ENCODE data around the gene PTPRS. TPM values are rescaled to one million over a fixed set of nuclear protein-coding genes. Genes with fewer than 3 reads are reported as not detected.

The PTPRS gene
- total RNA-seq, 1 experiment from 2014 or later = 22.2 TPM

GRCh38 chr19:5360003-5360780, 19.6 kb upstream of the PTPRS start:
- no peaks in the 10 kb centered on the region for H3K9me3 ChIP-seq (replicated peaks)
- no peaks in the 10 kb centered on the region for H3K4me1 ChIP-seq
- no peak for DNase-seq
- H3K36me3 ChIP-seq = no peaks in the 10 kb centered on the region
- H3K4me3 ChIP-seq = no peak overlapping the region
- H3K27ac ChIP-seq = no peak overlapping the region
- H3K27me3 ChIP-seq = no peaks in the 10 kb centered on the region; the same call in 1 of the 2 replicates

DNA sequence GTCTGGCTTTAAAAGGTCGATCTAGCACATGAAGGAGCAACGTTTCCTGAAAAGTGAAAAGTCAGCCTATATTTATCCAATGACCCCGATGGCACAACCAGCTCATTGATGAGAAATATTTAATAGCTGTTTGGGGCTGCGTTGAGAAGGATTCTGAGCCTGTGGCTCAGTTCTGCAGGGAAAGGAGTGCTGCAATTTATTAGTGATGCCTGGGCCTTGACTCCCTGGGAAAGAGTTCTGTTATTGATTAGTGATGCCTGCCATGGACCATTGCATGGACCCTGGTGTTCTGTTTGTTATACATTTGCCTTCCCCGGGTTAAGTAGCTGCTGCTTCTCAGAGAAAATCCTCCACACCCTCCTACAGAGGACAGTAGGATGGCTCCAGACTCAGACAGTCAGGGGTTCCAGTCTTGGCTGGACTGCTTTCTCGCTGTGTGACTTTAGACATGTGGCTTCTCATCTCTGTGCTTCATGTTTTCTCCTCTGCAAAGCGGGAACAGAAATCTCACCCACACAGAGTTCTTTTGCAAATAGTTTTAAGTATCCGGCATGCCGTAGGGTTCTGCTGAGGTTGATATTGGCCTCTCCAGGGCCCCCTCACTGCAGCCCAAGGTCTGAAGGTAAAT, 17.7 kb upstream of the PTPRS start:
- Histone ChIP-seq H3K27me3 (no peaks in the 10 kb centered on the region; the same call in 1 of the 2 replicates), H3K36me3 (no peaks in the 10 kb centered on the region), H3K4me1 (no peaks in the 10 kb centered on the region), H3K4me3 (no peak overlapping the region), H3K9me3 (replicated peaks) (no peaks in the 10 kb centered on the region), H3K27ac (no peak overlapping the region)
- DNase-seq = peak in 1 of 2 experiments; percentile 51

DNA sequence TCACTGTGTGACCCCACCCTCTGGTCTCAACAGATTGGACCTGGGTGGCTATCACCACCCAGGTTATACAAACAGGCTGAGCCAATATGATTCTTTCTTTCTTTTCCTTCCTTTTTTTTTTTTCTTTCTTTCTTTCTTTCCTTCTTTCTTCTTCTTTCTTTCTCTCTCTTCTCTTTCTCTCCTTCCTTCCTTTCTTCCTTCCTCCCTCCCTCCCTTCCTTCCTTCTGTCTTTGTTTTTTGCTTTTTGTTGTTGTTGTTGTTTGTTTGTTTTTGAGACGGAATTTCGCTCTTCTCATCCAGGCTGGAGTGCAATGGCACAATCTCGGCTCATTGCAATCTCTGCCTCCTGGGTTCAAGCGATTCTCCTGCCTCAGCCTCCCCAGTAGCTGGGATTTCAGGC, 17.0 kb upstream of the PTPRS start:
- Histone ChIP-seq H3K9me3 (replicated peaks) (no peaks in the 10 kb centered on the region), H3K36me3 (no peaks in the 10 kb centered on the region), H3K4me1 (no peaks in the 10 kb centered on the region), H3K27me3 (no peaks in the 10 kb centered on the region; the same call in 1 of the 2 replicates), H3K4me3 (no peak overlapping the region), H3K27ac (no peak overlapping the region)
- no peak for DNase-seq

GRCh38 chr19:5356918-5357317, 16.3 kb upstream of the PTPRS start:
- H3K27me3 ChIP-seq = no peaks in the 10 kb centered on the region; the same call in 1 of the 2 replicates
- DNase-seq = no peak
- no peak overlapping the region for H3K27ac ChIP-seq
- no peak overlapping the region for H3K4me3 ChIP-seq
- H3K9me3 ChIP-seq (replicated peaks) = no peaks in the 10 kb centered on the region
- no peaks in the 10 kb centered on the region for H3K36me3 ChIP-seq
- no peaks in the 10 kb centered on the region for H3K4me1 ChIP-seq

DNA sequence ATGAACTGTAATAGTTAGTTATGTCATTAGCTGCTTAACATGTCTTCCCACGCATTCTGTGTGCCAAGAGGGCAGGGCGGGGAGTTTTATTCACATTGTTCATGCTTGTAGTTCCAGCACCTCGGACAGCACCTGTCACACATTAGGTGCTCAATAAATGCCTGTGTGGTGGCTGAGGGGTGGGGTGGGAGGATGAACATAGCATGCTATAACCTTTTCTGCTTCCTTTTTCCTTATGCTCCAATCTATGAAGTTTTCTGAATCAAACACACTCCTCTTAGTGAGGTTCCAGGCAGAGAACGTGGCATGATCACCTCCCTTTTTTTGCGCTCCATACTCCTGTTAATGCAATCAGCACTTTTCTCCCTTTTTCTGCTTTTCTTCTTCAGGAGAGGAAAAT, 15.8 kb upstream of the PTPRS start:
- Histone ChIP-seq H3K27ac (no peak overlapping the region), H3K27me3 (no peaks in the 10 kb centered on the region; the same call in 1 of the 2 replicates), H3K9me3 (replicated peaks) (no peaks in the 10 kb centered on the region), H3K36me3 (no peaks in the 10 kb centered on the region), H3K4me3 (no peak overlapping the region), H3K4me1 (no peaks in the 10 kb centered on the region)
- no peak for DNase-seq

- Histone ChIP-seq H3K27me3 (no peaks in the 10 kb centered on the region; the same call in 1 of the 2 replicates), H3K9me3 (replicated peaks) (no peaks in the 10 kb centered on the region), H3K36me3 (no peaks in the 10 kb centered on the region), H3K4me1 (no peaks in the 10 kb centered on the region), H3K27ac (no peak overlapping the region), H3K4me3 (no peak overlapping the region)
- no peak for DNase-seq
These were observed 15.1 kb upstream of the PTPRS start for GRCh38 chr19:5355693-5356092.

GRCh38 chr19:5355076-5355475, 14.5 kb upstream of the PTPRS start:
- DNase-seq = no peak
- H3K4me1 ChIP-seq = no peaks in the 10 kb centered on the region
- no peak overlapping the region for H3K27ac ChIP-seq
- no peak overlapping the region for H3K4me3 ChIP-seq
- H3K27me3 ChIP-seq = no peaks in the 10 kb centered on the region; the same call in 1 of the 2 replicates
- H3K36me3 ChIP-seq = no peaks in the 10 kb centered on the region
- no peaks in the 10 kb centered on the region for H3K9me3 ChIP-seq (replicated peaks)

- no peak overlapping the region for H3K27ac ChIP-seq
- no peaks in the 10 kb centered on the region; the same call in 1 of the 2 replicates for H3K27me3 ChIP-seq
- no peak overlapping the region for H3K4me3 ChIP-seq
- H3K9me3 ChIP-seq (replicated peaks) = no peaks in the 10 kb centered on the region
- DNase-seq = peak; percentile 40 to 44
- H3K4me1 ChIP-seq = no peaks in the 10 kb centered on the region
- no peaks in the 10 kb centered on the region for H3K36me3 ChIP-seq
These were observed 13.8 kb upstream of the PTPRS start for GRCh38 chr19:5354403-5354802.

DNA sequence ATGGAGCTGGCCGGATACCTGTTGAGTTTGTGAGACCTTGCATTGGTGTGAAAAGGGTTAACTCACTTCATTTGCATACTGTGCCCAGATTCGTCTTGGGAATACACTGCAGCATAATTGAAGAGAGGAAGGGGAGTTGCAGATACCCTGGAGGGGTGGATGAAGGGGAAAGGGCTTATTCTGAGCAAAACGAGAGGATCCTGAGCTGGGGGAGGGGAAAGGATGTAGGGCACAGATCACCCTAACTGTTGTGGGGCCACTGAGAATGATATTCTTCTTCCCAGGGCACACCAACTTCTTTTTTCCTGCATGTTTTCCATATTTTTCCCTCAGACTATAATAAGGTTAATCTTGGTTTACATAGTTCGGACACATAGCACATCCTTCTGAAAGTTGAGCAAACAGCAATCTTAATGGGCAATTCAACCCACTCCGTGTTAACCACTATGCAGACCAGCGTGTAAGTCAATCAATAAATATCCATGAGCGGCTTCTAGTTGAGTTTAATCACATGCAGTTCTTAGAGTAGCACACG, 11.7 kb upstream of the PTPRS start:
- Histone ChIP-seq H3K9me3 (replicated peaks) (no peaks in the 10 kb centered on the region), H3K27me3 (no peaks in the 10 kb centered on the region; the same call in 1 of the 2 replicates), H3K36me3 (no peaks in the 10 kb centered on the region), H3K27ac (peak overlapping the region; percentile 60), H3K4me3 (no peak overlapping the region), H3K4me1 (no peaks in the 10 kb centered on the region)
- no peak for DNase-seq

GRCh38 chr19:5351731-5352228, 11.2 kb upstream of the PTPRS start:
- no peaks in the 10 kb centered on the region; the same call in 1 of the 2 replicates for H3K27me3 ChIP-seq
- no peak overlapping the region for H3K4me3 ChIP-seq
- DNase-seq = no peak
- peak overlapping the region; percentile 60 for H3K27ac ChIP-seq
- no peaks in the 10 kb centered on the region for H3K36me3 ChIP-seq
- H3K4me1 ChIP-seq = no peaks in the 10 kb centered on the region
- H3K9me3 ChIP-seq (replicated peaks) = no peaks in the 10 kb centered on the region

DNA sequence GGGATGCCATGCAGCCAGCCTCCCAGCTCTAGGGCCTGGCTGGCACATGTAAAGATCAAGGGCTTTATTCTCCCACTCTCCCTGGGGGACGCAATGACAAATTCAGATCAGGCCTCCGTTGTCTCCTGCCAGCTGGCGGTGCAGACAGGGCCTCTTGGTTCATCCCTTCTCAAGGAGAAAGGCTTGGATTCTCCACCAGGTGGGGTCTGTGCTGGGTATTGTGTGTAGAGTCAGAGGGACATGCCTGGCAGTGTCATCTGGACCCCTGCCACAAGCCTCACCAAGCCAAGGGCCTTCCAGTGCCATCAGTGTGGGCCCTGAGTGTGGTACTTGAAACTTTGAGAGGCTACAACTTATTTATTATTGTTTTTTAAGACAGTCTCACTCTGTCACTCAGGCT, 8.4 kb upstream of the PTPRS start:
- no peaks in the 10 kb centered on the region for H3K36me3 ChIP-seq
- H3K9me3 ChIP-seq (replicated peaks) = no peaks in the 10 kb centered on the region
- no peak overlapping the region for H3K27ac ChIP-seq
- H3K27me3 ChIP-seq = no peaks in the 10 kb centered on the region
- H3K4me1 ChIP-seq = no peaks in the 10 kb centered on the region
- no peak overlapping the region for H3K4me3 ChIP-seq
- no peak for DNase-seq

- Histone ChIP-seq H3K4me3 (no peak overlapping the region), H3K9me3 (replicated peaks) (no peaks in the 10 kb centered on the region), H3K4me1 (no peaks in the 10 kb centered on the region), H3K36me3 (no peaks in the 10 kb centered on the region), H3K27me3 (no peaks in the 10 kb centered on the region), H3K27ac (no peak overlapping the region)
- DNase-seq = no peak
These were observed 5.3 kb upstream of the PTPRS start for GRCh38 chr19:5345895-5346386.

DNA sequence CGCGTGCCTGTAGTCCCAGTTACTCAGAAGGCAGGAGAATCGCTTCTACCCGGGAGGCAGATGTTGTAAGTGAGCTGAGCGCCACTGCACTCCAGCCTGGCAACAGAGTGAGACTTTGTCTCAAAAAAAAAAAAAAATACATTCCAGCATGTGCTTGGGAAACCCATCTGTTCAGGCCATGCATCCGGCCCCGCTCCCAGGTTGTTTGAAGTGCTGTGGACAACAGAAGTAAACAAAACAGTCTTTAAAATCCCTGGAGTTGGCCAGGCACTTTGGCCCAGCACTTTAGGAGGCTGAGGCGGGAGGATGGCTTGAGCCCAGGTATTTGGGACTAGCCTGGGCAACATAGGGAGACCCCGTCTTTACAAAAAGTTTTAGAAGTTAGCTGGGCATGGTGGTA, 3.2 kb upstream of the PTPRS start:
- DNase-seq = no peak
- Histone ChIP-seq H3K27me3 (0 out of 2 replicates have a peak, but pooled peaks cover 3% of the 10 kb centered on the region), H3K4me3 (no peak overlapping the region), H3K27ac (no peak overlapping the region), H3K36me3 (no peaks in the 10 kb centered on the region), H3K9me3 (replicated peaks) (no peaks in the 10 kb centered on the region), H3K4me1 (no peaks in the 10 kb centered on the region)

DNA sequence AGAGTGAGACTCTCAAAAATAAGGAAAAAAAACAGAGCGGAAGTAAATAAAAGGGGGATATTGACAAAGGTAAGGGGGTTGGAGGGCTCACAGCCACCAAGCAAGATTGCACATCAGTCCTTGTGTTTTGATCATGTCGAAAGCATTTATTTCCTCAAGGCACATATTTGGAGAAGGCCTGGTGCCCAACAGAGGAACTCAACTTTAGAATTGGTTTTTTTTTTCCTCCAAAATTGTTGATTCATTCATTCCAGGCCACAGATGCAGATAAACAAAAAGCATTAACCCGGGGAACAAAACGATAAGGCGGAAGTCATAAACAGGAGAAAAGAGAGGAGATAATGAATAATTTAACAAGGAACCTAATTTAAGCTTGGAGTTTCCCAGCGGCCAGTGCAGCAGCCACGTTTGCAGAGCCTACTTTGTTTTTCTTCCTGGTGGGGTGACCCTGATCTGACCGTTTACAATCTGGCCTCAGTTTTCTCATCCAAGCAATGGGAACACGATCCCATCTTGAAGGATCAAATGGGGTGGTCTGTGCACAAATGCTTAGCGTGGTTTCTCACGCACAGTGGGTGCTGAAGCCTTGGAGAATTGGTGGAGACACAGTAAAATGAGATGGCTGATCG, 2.1 kb upstream of the PTPRS start:
- no peak overlapping the region for H3K27ac ChIP-seq
- 0 out of 2 replicates have a peak, but pooled peaks cover 4% of the 10 kb centered on the region for H3K27me3 ChIP-seq
- H3K4me1 ChIP-seq = no peaks in the 10 kb centered on the region
- no peak for DNase-seq
- H3K36me3 ChIP-seq = no peaks in the 10 kb centered on the region
- H3K4me3 ChIP-seq = no peak overlapping the region
- H3K9me3 ChIP-seq (replicated peaks) = no peaks in the 10 kb centered on the region
